SIG-M5 treated with dmso at 0.1 percent for 504 hours (cell line): ENCODE data around the gene RPAP3.

Experiments
- DNase-seq: peaks from one replicate; lab custom pipeline; 2025; ENCODE audit not compliant: unreplicated experiment; lab: John Stamatoyannopoulos, UW

RPAP3 gene

DNA sequence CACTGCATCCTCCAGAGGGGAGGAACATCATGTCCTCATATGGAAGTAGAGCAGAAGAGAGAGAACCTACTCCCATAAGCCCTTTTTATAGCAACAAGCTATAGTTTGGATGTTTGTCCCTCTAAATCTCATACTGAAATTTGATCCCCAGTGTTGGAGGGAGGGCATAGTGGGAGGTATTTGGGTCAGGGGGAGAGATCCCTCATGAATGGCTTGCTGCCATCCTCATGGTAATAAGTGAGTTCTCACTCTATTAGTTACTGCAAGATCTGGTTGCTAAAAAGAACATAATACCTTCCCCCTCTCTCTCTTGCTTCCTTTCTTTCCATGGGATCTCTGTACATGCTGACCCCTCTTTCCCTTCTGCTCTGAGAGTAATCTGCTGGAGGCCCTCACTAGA, 93.9 kb downstream of the RPAP3 start:
- DNase-seq, result no peak
